Esophagus muscularis mucosa (tissue), 4 donors: ENCODE data around the gene ASTN2.

ENCODE experiments used
- CTCF ChIP-seq, 3 experiments: fragments of 200-600 bp in 2 of 3; fragments of 450-650 bp in 1 of 3; sonication (generic) in 2 of 3; IDR thresholded peaks; one replicate each; pipeline ENCODE4 v1.5.1; 2017 to 2019; ENCODE audit warnings: antibody characterized with exemption in 3 of 3, mild to moderate bottlenecking in 2 of 3, moderate library complexity in 1 of 3
- EP300 ChIP-seq: sonication (generic); formaldehyde crosslinking; IDR thresholded peaks from one replicate; pipeline ENCODE4 v1.6.1; 2017; ENCODE audit warnings: antibody characterized with exemption
- POLR2A ChIP-seq: fragments of 450-650 bp; IDR thresholded peaks from one replicate; pipeline ENCODE4 v1.6.1; 2017; ENCODE audit warnings: antibody characterized with exemption, moderate library complexity, mild to moderate bottlenecking, low read depth

- no peak for TF ChIP-seq CTCF (IDR thresholded peaks at IDR 0.05)
- TF ChIP-seq POLR2A = no peak
- no peak for TF ChIP-seq EP300
Observed at GRCh38 chr9:117451311-117451710, 36.5 kb upstream of the ASTN2 start.
